Left ventricle myocardium inferior (tissue), 1 donor: Measurements from ENCODE around the gene AIF1L. TPM values are rescaled to one million over a fixed set of nuclear protein-coding genes. Genes with fewer than 3 reads are reported as not detected.
"Not testable (repeated sequence)": the region's sequence is repeated elsewhere in the genome, so short reads cannot be mapped to it uniquely, and the experiment has no call there.

Experiments
- DNase-seq: peaks from one replicate; pipeline ENCODE4 v3.0.0-alpha.2; 2020
- H3K27ac ChIP-seq: fragments of 200-600 bp; replicated peaks from 2 replicates; pipeline ENCODE4 v1.8.0; 2021
- H3K27me3 ChIP-seq: fragments of 200-600 bp; 2 replicates; pipeline ENCODE4 v1.8.0; 2021; ENCODE audit warnings: low read depth
- H3K36me3 ChIP-seq: fragments of 200-600 bp; 2 replicates; pipeline ENCODE4 v1.8.0; 2021
- H3K4me1 ChIP-seq: fragments of 200-600 bp; 2 replicates; pipeline ENCODE4 v1.8.0; 2021
- H3K4me3 ChIP-seq: fragments of 200-600 bp; 2 replicates; pipeline ENCODE4 v1.8.0; 2021; ENCODE audit warnings: mild to moderate bottlenecking, moderate library complexity
- H3K9me3 ChIP-seq: fragments of 200-600 bp; replicated peaks from 2 replicates; pipeline ENCODE4 v1.8.0; 2021
- CTCF ChIP-seq: fragments of 200-600 bp; IDR thresholded peaks from 2 replicates; pipeline ENCODE4 v1.8.0; 2021; ENCODE audit warnings: antibody characterized with exemption, mild to moderate bottlenecking, borderline replicate concordance
- intact Hi-C: fragments of 100-400 bp; cut with micrococcal nuclease; formaldehyde crosslinking; loops from one replicate; pipeline ENCODE4 v1.11.0; 2022
- total RNA-seq: library from RNA; stranded (reverse); fragmentation: NEBNext Ultra II Directional; extraction: Animal tissue kit (Norgen Biotek cat#: 25700); gene quantifications from one replicate; pipeline ENCODE4 v1.2.1, GENCODE V29; 2021
- donor health status: DM: no; HTN: yes; CAD: no; lungs with severe emphysema.

Gene AIF1L
- total RNA-seq, 1 donor from 2014 or later: 16.5 TPM

DNA sequence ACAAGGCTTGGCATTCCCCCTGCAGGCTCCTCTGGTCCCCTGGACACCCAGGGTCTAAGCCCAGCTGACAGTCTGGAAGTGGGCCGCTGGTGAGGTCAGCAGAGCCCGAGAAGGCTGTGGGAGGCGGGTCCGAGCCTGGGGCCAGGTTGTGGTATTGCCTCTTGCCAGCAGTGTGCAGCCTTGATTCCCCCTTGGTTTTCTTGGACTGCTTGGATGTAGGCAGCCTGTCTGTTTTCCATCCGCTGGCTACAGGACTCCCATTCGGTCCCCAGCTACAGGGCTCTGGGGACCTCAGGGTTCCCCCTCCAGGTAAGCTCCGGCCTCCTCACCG, 1.6 kb downstream of the AIF1L start:
- H3K4me3 ChIP-seq: peak overlapping the region; percentile 78

GRCh38 chr9:131098391-131099101, 2.2 kb downstream of the AIF1L start:
- DNase-seq: no peak
- peak overlapping the region; percentile 78 for H3K4me3 ChIP-seq

More for the DNA sequence above, 1.6 kb downstream of the AIF1L start:
- Histone ChIP-seq H3K36me3 (no peaks in the 10 kb centered on the region), H3K4me1 (peaks cover 80% of the 10 kb centered on the region), H3K9me3 (no peaks in the 10 kb centered on the region), H3K27me3 (peaks cover 64% of the 10 kb centered on the region), H3K27ac (peak overlapping the region; percentile 87)
- no peak for TF ChIP-seq CTCF
- intact Hi-C loops: no loop called here
- no peak for DNase-seq

DNA sequence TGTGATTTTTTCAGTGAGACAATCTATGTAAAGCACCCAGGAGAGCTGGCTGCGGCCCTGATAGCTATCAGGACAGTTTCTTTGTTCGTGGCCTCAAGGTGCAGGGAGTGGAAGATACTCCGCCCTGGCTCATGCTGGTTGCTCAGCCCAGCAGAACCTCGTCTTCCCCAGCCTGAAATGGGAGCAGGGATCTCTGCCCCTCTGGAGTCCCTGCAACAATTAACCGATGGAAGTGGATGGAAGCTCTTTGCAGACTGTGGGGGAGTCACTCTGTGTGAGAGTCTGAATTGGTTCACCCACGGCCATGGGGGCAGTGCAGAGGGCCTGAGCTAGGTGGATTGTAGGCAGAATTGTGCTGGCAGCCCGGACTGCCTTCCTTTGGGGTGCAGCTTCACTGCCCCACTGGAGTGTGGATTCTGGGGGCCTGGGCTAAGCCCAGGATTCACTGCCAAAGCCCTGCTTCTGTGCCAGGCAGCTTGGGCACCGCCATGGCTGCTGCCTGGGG, 2.8 kb downstream of the AIF1L start:
- Histone ChIP-seq H3K4me1 (peaks cover 91% of the 10 kb centered on the region), H3K4me3 (peak overlapping the region; percentile 78), H3K27ac (peak overlapping the region; percentile 87), H3K27me3 (peaks cover 52% of the 10 kb centered on the region), H3K36me3 (no peaks in the 10 kb centered on the region), H3K9me3 (no peaks in the 10 kb centered on the region)
- intact Hi-C loops: no loop called here
- no peak for DNase-seq
- TF ChIP-seq CTCF: no peak

More at GRCh38 chr9:131098391-131099101, 2.2 kb downstream of the AIF1L start:
- intact Hi-C loops: no loop called here
- Histone ChIP-seq H3K27me3 (peaks cover 58% of the 10 kb centered on the region), H3K4me1 (peaks cover 86% of the 10 kb centered on the region), H3K9me3 (no peaks in the 10 kb centered on the region), H3K27ac (peak overlapping the region; percentile 87), H3K36me3 (no peaks in the 10 kb centered on the region)
- no peak for TF ChIP-seq CTCF

DNA sequence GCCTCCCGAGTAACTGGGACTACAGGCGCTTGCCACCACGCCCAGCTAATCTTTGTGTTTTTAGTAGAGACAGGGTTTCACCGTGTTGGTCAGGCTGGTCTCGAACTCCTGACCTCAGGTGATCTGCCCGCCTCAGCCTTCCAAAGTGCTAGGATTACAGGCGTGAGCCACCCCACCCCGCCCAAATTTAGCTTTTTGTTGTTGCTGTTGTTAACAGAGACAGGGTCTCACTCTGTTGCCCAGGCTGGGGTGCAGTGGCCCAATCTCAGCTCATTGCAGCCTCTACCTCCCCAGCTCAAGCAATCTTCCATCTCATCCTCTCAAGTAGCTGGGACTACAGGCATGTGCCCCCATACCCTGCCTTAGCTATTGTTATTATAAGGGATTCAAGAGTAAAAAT, 3.5 kb downstream of the AIF1L start:
- Histone ChIP-seq H3K27me3 (peaks cover 45% of the 10 kb centered on the region), H3K4me3 (peak overlapping the region; percentile 78), H3K4me1 (peaks cover 90% of the 10 kb centered on the region), H3K27ac (peak overlapping the region; percentile 87)
- DNase-seq, H3K36me3 ChIP-seq, H3K9me3 ChIP-seq, intact Hi-C loops: not testable (repeated sequence)

DNA sequence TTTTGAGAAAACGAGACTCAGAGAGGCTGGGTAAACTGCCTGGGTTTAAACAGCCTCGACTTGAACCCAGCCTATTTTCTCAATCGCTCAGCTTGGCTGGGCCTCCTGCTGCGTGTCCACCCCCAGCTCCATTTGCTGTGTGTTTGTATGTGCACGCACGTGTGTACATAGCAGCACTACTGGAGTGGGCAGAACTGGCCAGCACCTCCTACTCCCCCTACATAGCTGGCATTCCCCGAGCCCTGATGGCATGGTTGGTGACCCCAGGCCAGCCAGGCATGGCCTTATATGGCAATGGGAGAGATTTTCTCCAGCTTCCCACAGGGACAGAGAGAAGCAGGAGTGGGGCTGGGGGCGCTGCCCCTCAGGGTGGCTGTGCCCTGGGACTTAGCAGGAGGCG, 4.1 kb downstream of the AIF1L start:
- Histone ChIP-seq H3K4me3 (peak overlapping the region; percentile 78), H3K27me3 (peaks cover 39% of the 10 kb centered on the region), H3K27ac (peak overlapping the region; percentile 87), H3K36me3 (no peaks in the 10 kb centered on the region), H3K4me1 (peaks cover 84% of the 10 kb centered on the region), H3K9me3 (no peaks in the 10 kb centered on the region)
- intact Hi-C loops: no loop called here
- DNase-seq: no peak
- no peak for TF ChIP-seq CTCF

DNA sequence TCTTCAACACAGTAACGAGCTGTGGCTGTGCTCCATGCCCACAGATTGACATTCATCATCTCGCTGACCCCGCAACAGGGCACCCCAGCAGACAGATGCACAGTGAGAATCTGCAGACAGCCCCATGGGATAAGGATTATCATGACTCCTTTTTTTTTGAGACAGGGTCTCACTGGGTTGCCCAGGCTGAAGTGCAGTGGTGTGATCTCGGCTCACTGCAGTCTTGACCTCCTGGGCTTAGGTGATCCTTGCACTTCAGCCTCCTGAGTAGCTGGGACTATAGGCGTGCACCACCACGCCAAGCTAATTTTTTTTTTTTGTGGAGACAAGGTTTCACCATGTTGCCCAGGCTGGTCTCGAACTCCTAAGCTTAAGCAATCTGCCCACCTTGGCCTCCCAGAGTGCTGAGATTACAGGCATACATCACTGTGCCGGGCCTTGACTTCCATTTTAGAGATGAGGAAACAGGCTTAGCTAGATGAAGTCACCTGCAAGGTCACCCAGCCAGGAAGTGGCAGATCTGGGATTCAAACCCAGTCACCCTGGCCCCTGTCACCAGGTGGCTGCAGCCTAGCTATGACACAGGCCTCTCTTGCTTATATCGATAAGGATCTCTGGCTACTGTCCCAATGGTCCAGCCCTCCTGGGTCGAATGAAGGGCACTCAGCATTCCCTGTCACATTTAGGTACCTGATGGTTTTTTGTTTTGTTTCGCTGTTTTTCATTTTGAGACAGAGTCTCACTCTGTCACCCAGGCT, 5.1 kb downstream of the AIF1L start:
- Histone ChIP-seq H3K27ac (peak overlapping the region; percentile 87), H3K9me3 (no peaks in the 10 kb centered on the region), H3K36me3 (peaks cover 7% of the 10 kb centered on the region), H3K4me1 (peaks cover 83% of the 10 kb centered on the region), H3K4me3 (no peak overlapping the region), H3K27me3 (peaks cover 30% of the 10 kb centered on the region)
- intact Hi-C loops: no loop called here
- TF ChIP-seq CTCF: no peak
- DNase-seq: no peak
